ENCODE results near the gene CNOT8. TPM values are rescaled to one million over a fixed set of nuclear protein-coding genes. Genes with fewer than 3 reads are reported as not detected.

The CNOT8 gene
- total RNA-seq, 1 experiment from 2014 or later: 72.3 TPM

DNA sequence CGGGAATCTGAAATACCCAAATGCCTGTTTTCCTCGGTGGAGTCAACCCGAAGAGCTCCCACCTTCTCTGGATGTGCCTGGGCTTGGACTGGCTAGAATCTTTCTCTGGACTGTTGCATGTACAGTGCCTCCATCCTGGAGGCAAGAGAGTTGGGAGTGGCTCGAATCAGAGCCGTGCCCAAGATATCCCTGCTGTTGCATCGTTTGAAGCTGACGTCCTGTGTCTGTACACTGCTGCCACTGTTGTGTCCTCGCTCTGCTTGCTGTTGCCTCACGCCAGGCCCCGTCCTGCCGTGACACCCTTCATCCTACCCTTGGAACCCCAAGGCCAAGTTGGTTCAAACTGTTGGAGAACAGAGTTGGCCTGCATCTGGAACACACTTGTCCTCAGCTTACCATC, 43.4 kb upstream of the CNOT8 start:
- Histone ChIP-seq H3K27ac (no peak overlapping the region), H3K4me3 (no peak overlapping the region), H3K79me2 (ENCODE audit: low read depth) (no peaks in the 10 kb centered on the region), H3F3A (ENCODE audit: insufficient read depth, low read depth) (peaks cover 45% of the 10 kb centered on the region; the same call in 1 of the 2 replicates), H2AFZ (no peak overlapping the region), H3K9me2 (ENCODE audit: insufficient read depth) (no peaks in the 10 kb centered on the region), H3K27me3 (ENCODE audit: insufficient read depth, low read depth) (no peaks in the 10 kb centered on the region), H3K4me2 (no peak overlapping the region), H4K20me1 (ENCODE audit: insufficient read depth) (peaks cover 27% of the 10 kb centered on the region; the same call in 1 of the 2 replicates), H3K4me1 (replicated peaks; ENCODE audit: insufficient read depth) (no peaks in the 10 kb centered on the region), H3K9me3 (ENCODE audit: insufficient read depth, low read depth) (no peaks in the 10 kb centered on the region), H3K36me3 (ENCODE audit: low read depth) (peaks cover 42% of the 10 kb centered on the region)
- no peak for DNase-seq
- CTCF ChIA-PET: no interaction called here
- POLR2A ChIA-PET (ENCODE audit: unreplicated experiment): no interaction called here
- intact Hi-C loops (cut with micrococcal nuclease; ENCODE audit: unreplicated experiment): loop anchor here (10.0 kb wide), 1 partner anchor 840 kb away; no protein-coding TSS in a partner anchor
- TF ChIP-seq CTCF (conservative IDR thresholded peaks at IDR 0.05) (no peak), EZH2 (IDR thresholded peaks at IDR 0.05; ENCODE audit: low read depth) (no peak)
- BruUV-seq (replicated peaks): TSS peak; percentile 3

- Histone ChIP-seq H3K4me2 (no peak overlapping the region), H3K9me2 (ENCODE audit: insufficient read depth) (no peaks in the 10 kb centered on the region), H3K36me3 (ENCODE audit: low read depth) (peaks cover 38% of the 10 kb centered on the region), H3K27ac (no peak overlapping the region), H3F3A (ENCODE audit: insufficient read depth, low read depth) (peaks cover 38% of the 10 kb centered on the region; the same call in 1 of the 2 replicates), H3K4me1 (replicated peaks; ENCODE audit: insufficient read depth) (no peaks in the 10 kb centered on the region), H3K27me3 (ENCODE audit: insufficient read depth, low read depth) (no peaks in the 10 kb centered on the region), H4K20me1 (ENCODE audit: insufficient read depth) (peaks cover 23% of the 10 kb centered on the region; the same call in 1 of the 2 replicates), H2AFZ (no peak overlapping the region), H3K9me3 (ENCODE audit: insufficient read depth, low read depth) (no peaks in the 10 kb centered on the region), H3K4me3 (no peak overlapping the region), H3K79me2 (ENCODE audit: low read depth) (no peaks in the 10 kb centered on the region)
- no peak for DNase-seq
- TF ChIP-seq CTCF (conservative IDR thresholded peaks at IDR 0.05) (no peak), EZH2 (IDR thresholded peaks at IDR 0.05; ENCODE audit: low read depth) (no peak)
- no TSS peak for BruUV-seq (replicated peaks)
- ChIA-PET POLR2A (ENCODE audit: unreplicated experiment) (no interaction called here), CTCF (no interaction called here)
- intact Hi-C loops (cut with micrococcal nuclease; ENCODE audit: unreplicated experiment): loop anchor here (10.0 kb wide), 1 partner anchor 841 kb away; no protein-coding TSS in a partner anchor
Observed at GRCh38 chr5:154815684-154816247, 42.7 kb upstream of the CNOT8 start.

DNA sequence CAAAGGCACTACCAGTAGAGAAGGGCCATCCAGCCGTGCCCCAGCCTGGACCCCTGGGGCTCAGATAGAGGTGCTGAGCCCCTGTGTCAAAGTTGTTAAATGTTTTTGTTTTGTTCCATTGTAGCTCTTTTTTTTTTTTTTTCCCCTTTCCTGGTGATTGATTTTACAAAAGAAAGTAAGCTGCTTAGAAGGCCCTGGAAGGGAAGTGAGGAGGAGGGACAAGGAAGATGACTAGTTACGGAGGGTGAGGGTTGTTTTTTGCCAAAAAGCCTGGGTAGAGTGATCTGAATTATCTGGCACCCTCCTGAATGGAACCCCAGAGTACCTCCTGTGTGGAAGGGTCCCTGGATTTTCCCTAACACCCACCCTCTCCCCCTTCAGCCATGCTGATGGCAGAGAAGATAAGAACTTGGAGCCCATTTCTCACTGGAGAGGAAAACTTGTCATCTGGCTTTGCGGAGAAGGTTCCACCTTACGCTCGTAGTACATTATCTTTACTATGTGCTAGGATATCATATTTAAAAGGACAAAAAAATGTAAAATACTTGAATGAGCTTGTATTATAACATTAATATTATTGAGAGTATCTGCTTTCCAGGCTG, 41.4 kb upstream of the CNOT8 start:
- TF ChIP-seq CTCF (conservative IDR thresholded peaks at IDR 0.05) (no peak), EZH2 (IDR thresholded peaks at IDR 0.05; ENCODE audit: low read depth) (no peak)
- H3K9me2 ChIP-seq (ENCODE audit: insufficient read depth): no peaks in the 10 kb centered on the region
- DNase-seq: no peak
- TSS peak; percentile 9 for BruUV-seq (replicated peaks)
- intact Hi-C loops (cut with micrococcal nuclease; ENCODE audit: unreplicated experiment): loop anchor here (10.0 kb wide), 1 partner anchor 842 kb away; no protein-coding TSS in a partner anchor
- no peaks in the 10 kb centered on the region for H3K4me1 ChIP-seq (replicated peaks; ENCODE audit: insufficient read depth)
- H3F3A ChIP-seq (ENCODE audit: insufficient read depth, low read depth): peaks cover 36% of the 10 kb centered on the region; the same call in 1 of the 2 replicates
- no peaks in the 10 kb centered on the region for H3K9me3 ChIP-seq (ENCODE audit: insufficient read depth, low read depth)
- CTCF ChIA-PET: no interaction called here
- no peak overlapping the region for H3K27ac ChIP-seq
- no peak overlapping the region for H2AFZ ChIP-seq
- peaks cover 34% of the 10 kb centered on the region for H3K36me3 ChIP-seq (ENCODE audit: low read depth)
- H3K4me2 ChIP-seq: no peak overlapping the region
- POLR2A ChIA-PET (ENCODE audit: unreplicated experiment): no interaction called here
- H3K79me2 ChIP-seq (ENCODE audit: low read depth): no peaks in the 10 kb centered on the region
- no peaks in the 10 kb centered on the region for H3K27me3 ChIP-seq (ENCODE audit: insufficient read depth, low read depth)
- H4K20me1 ChIP-seq (ENCODE audit: insufficient read depth): peaks cover 14% of the 10 kb centered on the region; the same call in 1 of the 2 replicates
- no peak overlapping the region for H3K4me3 ChIP-seq
